Choroid plexus epithelial cell (primary cell): ENCODE results near the gene FMNL2.

Experiments used
- DNase-seq: peaks from one replicate; pipeline ENCODE4 v3.0.0-alpha.2; 2010; ENCODE audit warnings: low read depth
- H3K4me3 ChIP-seq: 2 replicates; pipeline ENCODE4 v1.5.1; 2011; ENCODE audit warnings: low read depth, mild to moderate bottlenecking, control low read depth, low read length, moderate library complexity
- TF ChIP-seq, protein P1 (sequence below): conservative IDR thresholded peaks from 2 replicates; pipeline ENCODE4 v1.5.1; 2011; ENCODE audit warnings: low read depth, mild to moderate bottlenecking, control low read depth, inconsistent platforms, low read length, moderate library complexity

FMNL2 gene

DNA sequence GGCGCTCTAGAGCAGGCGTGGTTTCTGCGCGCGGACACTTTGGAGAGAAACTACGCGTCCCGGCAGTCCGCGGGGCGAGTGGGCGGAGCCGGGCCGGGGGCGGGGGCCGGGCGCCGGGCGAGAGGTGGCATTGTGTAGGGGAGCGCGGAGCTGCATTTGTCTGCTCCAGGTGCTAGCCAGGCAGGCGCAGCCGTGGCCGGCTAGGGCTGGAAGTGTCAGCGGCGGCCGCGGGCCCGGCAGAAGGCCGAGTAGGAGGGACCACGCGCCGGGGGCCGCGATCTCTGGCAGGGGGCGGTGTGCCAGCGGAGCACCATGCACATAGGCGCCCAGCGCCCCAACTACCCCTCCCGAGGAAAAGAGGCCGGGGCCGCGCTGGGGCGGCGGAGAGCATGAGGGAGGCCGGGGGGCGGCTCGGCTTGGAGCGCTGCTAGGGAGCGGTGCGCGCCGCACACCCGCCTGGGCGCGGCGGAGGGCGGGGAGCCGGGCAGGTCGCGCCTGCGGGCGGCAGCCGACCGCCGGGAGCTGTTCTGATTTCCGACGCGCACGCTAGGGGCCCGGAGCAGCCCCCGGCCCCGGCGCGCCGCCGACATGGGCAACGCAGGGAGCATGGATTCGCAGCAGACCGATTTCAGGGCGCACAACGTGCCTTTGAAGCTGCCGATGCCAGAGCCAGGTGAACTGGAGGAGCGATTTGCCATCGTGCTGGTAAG is at the start of gene FMNL2:
Gene FMNL2 (plus strand): TSS at position 159 of the 710 bp plus-strand sequence.
- peak; percentile 77 for DNase-seq
- H3K4me3 ChIP-seq, result peak within 1 kb of the TSS; percentile 85
- TF ChIP-seq, protein P1, sequence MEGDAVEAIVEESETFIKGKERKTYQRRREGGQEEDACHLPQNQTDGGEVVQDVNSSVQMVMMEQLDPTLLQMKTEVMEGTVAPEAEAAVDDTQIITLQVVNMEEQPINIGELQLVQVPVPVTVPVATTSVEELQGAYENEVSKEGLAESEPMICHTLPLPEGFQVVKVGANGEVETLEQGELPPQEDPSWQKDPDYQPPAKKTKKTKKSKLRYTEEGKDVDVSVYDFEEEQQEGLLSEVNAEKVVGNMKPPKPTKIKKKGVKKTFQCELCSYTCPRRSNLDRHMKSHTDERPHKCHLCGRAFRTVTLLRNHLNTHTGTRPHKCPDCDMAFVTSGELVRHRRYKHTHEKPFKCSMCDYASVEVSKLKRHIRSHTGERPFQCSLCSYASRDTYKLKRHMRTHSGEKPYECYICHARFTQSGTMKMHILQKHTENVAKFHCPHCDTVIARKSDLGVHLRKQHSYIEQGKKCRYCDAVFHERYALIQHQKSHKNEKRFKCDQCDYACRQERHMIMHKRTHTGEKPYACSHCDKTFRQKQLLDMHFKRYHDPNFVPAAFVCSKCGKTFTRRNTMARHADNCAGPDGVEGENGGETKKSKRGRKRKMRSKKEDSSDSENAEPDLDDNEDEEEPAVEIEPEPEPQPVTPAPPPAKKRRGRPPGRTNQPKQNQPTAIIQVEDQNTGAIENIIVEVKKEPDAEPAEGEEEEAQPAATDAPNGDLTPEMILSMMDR, result no peak

DNA sequence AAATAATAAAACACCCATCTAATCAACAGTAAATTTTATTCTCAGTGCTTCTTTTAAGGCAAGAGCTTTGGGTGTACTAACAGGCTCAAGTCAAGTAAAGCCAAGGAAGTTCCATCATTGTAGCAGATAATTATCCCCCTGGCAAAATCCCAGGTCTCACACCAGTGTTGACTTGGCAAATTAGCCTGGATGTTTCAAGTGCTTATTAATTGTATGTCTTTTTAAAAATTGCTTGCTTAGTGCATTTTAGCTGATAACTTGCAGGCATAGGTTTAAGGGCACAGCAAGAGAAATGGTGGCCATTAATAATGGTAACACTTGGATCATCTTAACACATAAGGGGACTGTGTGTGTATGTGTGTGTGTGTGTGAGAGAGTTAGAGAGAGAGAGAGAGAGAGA is 42.0 kb upstream of the FMNL2 start:
- TF ChIP-seq, protein P1, result no peak
- H3K4me3 ChIP-seq, result no peak overlapping the region

DNA sequence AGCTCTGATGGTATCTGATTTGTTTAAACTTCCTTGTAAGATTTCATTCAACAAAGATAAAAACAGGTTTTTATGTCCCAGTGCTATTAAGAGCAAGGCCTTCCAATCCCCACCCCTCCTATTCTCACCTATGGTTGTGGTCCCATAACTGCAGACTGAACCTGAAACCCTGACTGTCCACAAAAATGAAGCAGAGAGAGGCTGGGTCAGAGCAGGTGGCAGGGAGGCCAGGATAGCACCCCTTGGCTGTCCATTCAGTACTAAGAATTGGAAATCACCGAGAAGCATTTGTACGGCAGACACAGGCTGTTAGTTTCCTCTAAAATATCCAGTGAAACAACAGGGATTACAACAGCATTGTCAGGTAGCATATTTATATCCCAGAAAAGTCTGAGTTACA is 37.3 kb upstream of the FMNL2 start:
- no peak overlapping the region for H3K4me3 ChIP-seq
- DNase-seq, result no peak
- TF ChIP-seq, protein P1, result no peak

More for the DNA sequence above, 42.0 kb upstream of the FMNL2 start:
- no peak for DNase-seq

DNA sequence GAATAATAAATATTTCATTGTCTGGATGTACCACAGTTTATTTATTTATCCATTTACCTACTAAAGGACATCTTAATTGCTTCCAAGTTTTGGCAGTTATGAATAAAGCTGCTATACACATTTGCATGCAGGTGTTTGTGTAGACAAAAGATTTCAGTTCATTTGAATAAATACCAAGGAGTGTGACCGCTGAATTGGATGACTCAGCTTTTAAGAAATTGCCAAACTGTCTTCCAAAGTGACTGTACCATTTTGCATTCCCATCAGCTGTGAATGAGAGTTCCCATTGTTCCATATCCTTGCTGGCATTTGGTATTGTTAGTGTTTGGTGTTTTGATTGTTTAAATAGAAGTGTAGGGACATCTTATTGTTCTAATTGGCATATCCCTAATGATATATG is 36.2 kb upstream of the FMNL2 start:
- TF ChIP-seq, protein P1, result no peak

DNA sequence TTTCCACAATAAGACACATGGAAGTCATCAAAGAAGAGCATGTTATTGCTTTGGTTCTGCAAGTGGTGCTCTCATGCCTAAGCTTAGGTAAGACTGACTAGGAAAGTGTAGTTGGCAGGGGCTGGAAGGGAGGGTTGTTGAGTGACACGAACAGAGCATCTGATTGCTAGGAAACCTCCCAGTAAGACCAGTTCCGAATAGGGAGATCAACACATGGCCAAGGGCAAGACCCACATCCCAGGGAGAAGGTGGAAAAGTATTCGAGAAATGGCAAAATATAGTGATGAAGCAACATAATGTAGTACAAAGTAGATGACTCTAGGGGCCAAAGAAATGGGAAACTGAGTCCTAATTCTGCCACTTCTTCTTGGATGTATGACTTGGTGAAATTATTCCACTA is 33.8 kb upstream of the FMNL2 start:
- DNase-seq, result no peak
- no peak overlapping the region for H3K4me3 ChIP-seq
- TF ChIP-seq, protein P1, result no peak

More for the DNA sequence above, 36.2 kb upstream of the FMNL2 start:
- DNase-seq, result no peak
- H3K4me3 ChIP-seq, result no peak overlapping the region

DNA sequence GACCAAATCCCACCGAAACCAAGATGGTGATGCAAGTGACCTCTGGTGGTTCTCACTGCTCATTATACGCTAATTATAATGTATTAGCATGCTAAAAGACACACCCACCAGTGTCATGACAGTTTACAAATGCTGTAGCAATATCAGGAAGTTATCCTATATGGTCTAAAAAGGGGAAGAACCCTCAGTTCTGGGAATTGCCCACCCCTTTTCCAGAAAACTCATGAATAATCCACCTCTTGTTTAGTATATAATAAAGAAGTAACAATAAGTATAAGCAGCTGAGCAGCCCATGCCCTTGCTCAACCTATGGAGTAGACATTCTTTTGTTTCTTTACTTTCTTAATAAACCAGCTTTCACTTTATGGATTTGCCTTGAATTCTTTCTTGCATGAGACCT is 31.0 kb upstream of the FMNL2 start:
- no peak for DNase-seq
- TF ChIP-seq, protein P1, result no peak
- no peak overlapping the region for H3K4me3 ChIP-seq

DNA sequence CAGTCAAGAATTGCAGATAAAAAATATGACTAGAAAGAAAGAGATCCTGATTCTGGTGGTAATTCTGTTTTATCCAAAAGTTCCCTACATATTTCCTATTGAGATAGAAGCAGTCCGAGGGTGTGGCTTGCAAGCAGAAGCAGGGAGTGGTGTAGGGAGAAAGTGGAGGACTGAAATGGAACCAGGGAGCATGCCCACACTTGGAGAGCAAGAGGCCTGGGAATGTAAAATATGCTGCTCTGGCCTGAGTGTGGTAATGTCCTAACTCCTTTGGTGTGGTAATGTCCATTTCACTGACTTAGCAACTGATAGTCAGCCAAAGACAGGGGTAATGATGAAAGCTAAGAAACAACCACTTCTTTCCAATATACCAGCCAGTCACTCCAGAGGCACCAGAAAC is 30.1 kb upstream of the FMNL2 start:
- H3K4me3 ChIP-seq, result no peak overlapping the region
- peak; percentile 46 for DNase-seq
- TF ChIP-seq, protein P1, result no peak
